Loucy (cell line): ENCODE data around the gene GTF3C4.

Source experiments
- H2AFZ ChIP-seq: fragments of 200-600 bp; sonication (generic); 2 replicates; pipeline ENCODE4 v1.6.0; 2016; ENCODE audit warnings: antibody characterized with exemption, mild to moderate bottlenecking, low read length, moderate library complexity
- H3F3A ChIP-seq: fragments of 200-600 bp; 2 replicates; pipeline ENCODE4 v1.6.0; 2016; ENCODE audit warnings: antibody characterized with exemption, low read depth, mild to moderate bottlenecking
- H3K27me3 ChIP-seq: fragments of 200-600 bp; sonication (generic); 2 replicates; pipeline ENCODE4 v1.6.1; 2014; ENCODE audit warnings: low read length, mild to moderate bottlenecking; ENCODE audit not compliant: insufficient read depth, poor library complexity, severe bottlenecking
- H3K36me3 ChIP-seq: fragments of 200-600 bp; sonication (generic); 2 replicates; pipeline ENCODE4 v1.6.1; 2016; ENCODE audit warnings: low read length; ENCODE audit not compliant: insufficient read depth
- H3K4me1 ChIP-seq: fragments of 200-600 bp; sonication (generic); 2 replicates; pipeline ENCODE4 v1.5.1; 2014; ENCODE audit warnings: low read length, mild to moderate bottlenecking; ENCODE audit not compliant: insufficient read depth, poor library complexity, severe bottlenecking
- H3K4me2 ChIP-seq: fragments of 200-600 bp; sonication (generic); 2 replicates; pipeline ENCODE4 v1.6.0; 2014; ENCODE audit warnings: antibody characterized with exemption, low read length, low read depth, mild to moderate bottlenecking; ENCODE audit not compliant: poor library complexity, severe bottlenecking
- H3K4me3 ChIP-seq: fragments of 200-600 bp; sonication (generic); 2 replicates; pipeline ENCODE4 v1.5.1; 2014; ENCODE audit warnings: low read length, mild to moderate bottlenecking, mixed read lengths; ENCODE audit not compliant: poor library complexity, severe bottlenecking
- H3K79me2 ChIP-seq: fragments of 200-600 bp; sonication (generic); 2 replicates; pipeline ENCODE4 v1.6.1; 2014; ENCODE audit warnings: low read length; ENCODE audit not compliant: insufficient read depth
- H3K9ac ChIP-seq: fragments of 200-600 bp; sonication (generic); 2 replicates; pipeline ENCODE4 v1.6.0; 2014; ENCODE audit warnings: mild to moderate bottlenecking, low read depth, low read length, moderate library complexity; ENCODE audit not compliant: poor library complexity, severe bottlenecking
- H3K9me2 ChIP-seq: fragments of 200-600 bp; sonication (generic); replicated peaks from 2 replicates; pipeline ENCODE4 v1.6.1; 2016; ENCODE audit warnings: low read depth, low read length, mixed read lengths
- H3K9me3 ChIP-seq: fragments of 200-600 bp; sonication (generic); 2 replicates; pipeline ENCODE4 v1.6.1; 2014; ENCODE audit warnings: mild to moderate bottlenecking, antibody characterized with exemption, low read length, low read depth; ENCODE audit not compliant: insufficient read depth
- H4K20me1 ChIP-seq: fragments of 200-600 bp; sonication (generic); 2 replicates; pipeline ENCODE4 v1.6.0; 2014; ENCODE audit warnings: antibody characterized with exemption, low read length, mild to moderate bottlenecking; ENCODE audit not compliant: insufficient read depth, poor library complexity, severe bottlenecking
- CTCF ChIP-seq: fragments of 200-600 bp; sonication (generic); conservative IDR thresholded peaks from 2 replicates; pipeline ENCODE4 v1.5.1; 2014; ENCODE audit warnings: mild to moderate bottlenecking, antibody characterized with exemption, low read length
- EZH2phosphoT487 ChIP-seq: fragments of 200-600 bp; IDR thresholded peaks from 2 replicates; pipeline ENCODE4 v1.6.1; 2018; ENCODE audit warnings: antibody characterized with exemption, mild to moderate bottlenecking, moderate library complexity, borderline replicate concordance

GTF3C4 gene

DNA sequence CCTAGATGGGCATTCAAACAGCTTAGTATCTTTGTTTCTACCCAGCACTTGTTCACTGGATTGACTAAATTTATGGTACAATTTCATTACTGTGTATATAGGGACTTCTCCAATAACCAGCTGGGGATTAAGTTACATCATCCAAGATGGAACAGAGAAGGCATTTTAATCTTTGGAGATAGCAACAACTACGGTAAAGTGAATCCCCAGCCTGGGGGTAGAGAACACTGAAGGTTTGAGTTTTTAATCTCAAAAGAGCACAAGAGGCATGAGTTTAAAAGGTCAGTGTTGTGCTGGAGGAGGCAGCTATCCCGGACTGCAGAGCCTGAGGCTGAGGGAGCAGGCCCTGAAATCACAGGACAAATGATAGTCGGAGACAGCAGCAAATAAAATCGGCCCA lies 29.0 kb upstream of the GTF3C4 start:
- no peaks in the 10 kb centered on the region for H3K79me2 ChIP-seq
- no peak overlapping the region for H3K4me2 ChIP-seq
- no peak overlapping the region for H3K4me3 ChIP-seq
- no peaks in the 10 kb centered on the region for H3K9me2 ChIP-seq
- no peaks in the 10 kb centered on the region for H3K4me1 ChIP-seq
- TF ChIP-seq EZH2phosphoT487 = no peak
- no peak for TF ChIP-seq CTCF
- H4K20me1 ChIP-seq = no peaks in the 10 kb centered on the region
- no peaks in the 10 kb centered on the region for H3F3A ChIP-seq
- no peak overlapping the region for H3K9ac ChIP-seq
- peaks cover 63% of the 10 kb centered on the region; the same call in 1 of the 2 replicates for H3K36me3 ChIP-seq
- no peaks in the 10 kb centered on the region for H3K9me3 ChIP-seq
- no peak overlapping the region for H2AFZ ChIP-seq
- no peaks in the 10 kb centered on the region for H3K27me3 ChIP-seq

DNA sequence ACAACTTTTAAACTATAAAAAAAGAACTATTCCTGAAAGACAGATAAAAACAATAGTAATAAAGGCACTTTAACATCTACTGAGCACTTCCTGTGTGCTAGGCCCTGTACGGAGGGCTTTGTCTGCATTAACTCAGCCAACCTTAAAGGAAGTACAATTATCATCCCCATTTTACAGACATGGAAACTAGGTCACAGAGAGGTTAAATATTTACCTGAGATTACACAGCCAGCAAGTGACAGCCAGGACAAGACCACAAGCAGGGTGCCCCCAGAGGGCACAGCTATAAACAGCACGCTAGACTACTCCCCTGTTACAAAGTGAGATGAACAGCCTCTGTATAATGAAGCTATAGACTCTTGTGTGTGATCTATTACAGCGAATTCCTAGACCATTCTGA lies 26.0 kb upstream of the GTF3C4 start:
- Histone ChIP-seq H3K27me3 (no peaks in the 10 kb centered on the region), H3K4me1 (no peaks in the 10 kb centered on the region), H3F3A (no peaks in the 10 kb centered on the region), H2AFZ (no peak overlapping the region), H3K9me3 (no peaks in the 10 kb centered on the region), H3K79me2 (no peaks in the 10 kb centered on the region), H3K36me3 (peaks cover 82% of the 10 kb centered on the region; the same call in 1 of the 2 replicates), H4K20me1 (no peaks in the 10 kb centered on the region), H3K4me3 (no peak overlapping the region), H3K4me2 (no peak overlapping the region), H3K9ac (no peak overlapping the region), H3K9me2 (no peaks in the 10 kb centered on the region)
- TF ChIP-seq EZH2phosphoT487 (no peak), CTCF (peak; percentile 61)

DNA sequence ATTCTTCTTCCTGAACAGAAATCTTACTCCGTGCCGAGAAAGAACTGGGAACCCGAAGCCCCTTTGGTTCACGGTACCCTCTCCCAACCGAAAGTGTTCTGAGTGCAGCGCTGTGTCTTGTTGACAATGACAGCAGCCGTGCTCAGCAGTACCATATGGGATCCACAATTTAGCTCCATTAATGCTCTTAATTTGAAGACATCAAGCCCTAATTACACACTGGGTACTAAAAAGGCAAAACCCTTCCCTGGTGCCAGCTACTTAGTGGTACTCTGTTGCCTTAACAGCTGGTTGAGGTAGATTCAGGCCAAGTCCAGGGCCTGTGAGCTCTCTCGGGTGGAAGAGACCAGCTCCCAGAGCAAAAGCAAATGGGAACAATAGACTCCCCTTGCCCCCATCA lies 25.0 kb upstream of the GTF3C4 start:
- Histone ChIP-seq H3K4me1 (no peaks in the 10 kb centered on the region), H3K4me3 (no peak overlapping the region), H3K36me3 (peaks cover 88% of the 10 kb centered on the region; the same call in 1 of the 2 replicates), H3K9me2 (no peaks in the 10 kb centered on the region), H3K79me2 (no peaks in the 10 kb centered on the region), H3K9me3 (no peaks in the 10 kb centered on the region), H3K4me2 (no peak overlapping the region), H3K27me3 (no peaks in the 10 kb centered on the region), H2AFZ (no peak overlapping the region), H3F3A (no peaks in the 10 kb centered on the region), H3K9ac (no peak overlapping the region), H4K20me1 (no peaks in the 10 kb centered on the region)
- TF ChIP-seq EZH2phosphoT487 (no peak), CTCF (no peak)
